HCT116 (cell line): ENCODE data around the gene C16orf78.

Experiments used
- CTCF ChIP-seq, 3 experiments: fragments of 200-600 bp in 1 of 3; sonication (generic) in 1 of 3; IDR thresholded peaks in 2 of 3; conservative IDR thresholded peaks in 1 of 3; 2 replicates each; pipeline ENCODE4 v1.5.1; 2012 to 2017; ENCODE audit warnings: low read depth in 2 of 3, low read length in 2 of 3, antibody characterized with exemption in 1 of 3, borderline replicate concordance in 1 of 3, control low read depth in 1 of 3, mild to moderate bottlenecking in 1 of 3, mixed read lengths in 1 of 3, mixed run types in 1 of 3, moderate library complexity in 1 of 3; ENCODE audit not compliant: insufficient read depth in 1 of 3
- EGR1 ChIP-seq: IDR thresholded peaks from 2 replicates; pipeline ENCODE4 v1.6.1; 2012; ENCODE audit warnings: low read depth
- EZH2 ChIP-seq: fragments of 200-600 bp; sonication (generic); IDR thresholded peaks from 2 replicates; pipeline ENCODE4 v1.6.1; 2017; ENCODE audit warnings: antibody characterized with exemption, mixed run types
- POLR2A ChIP-seq: IDR thresholded peaks from 2 replicates; pipeline ENCODE4 v1.7.0; 2011; ENCODE audit warnings: borderline replicate concordance; ENCODE audit not compliant: insufficient read depth, insufficient read length; ENCODE audit errors: extremely low read depth
- POLR2AphosphoS5 ChIP-seq: IDR thresholded peaks from 2 replicates; pipeline ENCODE4 v1.6.1; 2011; ENCODE audit warnings: mild to moderate bottlenecking, low read depth, low read length, moderate library complexity
- RAD21 ChIP-seq: IDR thresholded peaks from 2 replicates; pipeline ENCODE4 v1.6.1; 2012; ENCODE audit warnings: low read depth, mild to moderate bottlenecking
- SIN3A ChIP-seq: IDR thresholded peaks from 2 replicates; pipeline ENCODE4 v1.6.1; 2012; ENCODE audit warnings: low read depth
- TCF7L2 ChIP-seq: IDR thresholded peaks from 2 replicates; pipeline ENCODE4 v1.7.0; 2011; ENCODE audit warnings: borderline replicate concordance, inconsistent platforms; ENCODE audit not compliant: insufficient read depth, insufficient read length; ENCODE audit errors: extremely low read depth
- ZNF274 ChIP-seq: fragments of 200-500 bp; sonication (Bioruptor generic); IDR thresholded peaks from 2 replicates; pipeline ENCODE4 v1.6.1; 2014; ENCODE audit warnings: mild to moderate bottlenecking, low read depth, low read length, inconsistent platforms
- TF ChIP-seq, protein P1 (sequence below): IDR thresholded peaks from 2 replicates; pipeline ENCODE4 v1.6.1; 2012

DNA sequence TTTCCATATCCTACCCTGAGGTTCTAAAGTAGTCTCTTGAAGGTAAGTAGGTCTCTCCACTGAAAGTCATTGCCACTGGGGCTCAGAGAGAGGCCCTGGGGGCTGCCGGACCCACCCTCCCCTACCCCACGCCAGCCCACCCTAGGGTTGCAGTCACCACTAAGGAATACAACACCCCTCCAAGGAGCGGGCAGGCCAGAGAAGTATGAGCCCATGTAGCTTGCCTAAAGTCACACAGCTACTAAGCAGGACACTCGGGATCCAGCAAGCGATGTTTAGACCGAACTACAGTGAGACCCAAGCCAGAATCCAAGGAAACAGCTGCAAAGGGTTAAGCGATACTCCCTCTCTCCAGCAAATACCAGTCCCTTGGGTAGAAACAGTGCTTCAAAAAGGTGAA is 27.0 kb downstream of the C16orf78 start:
- TF ChIP-seq CTCF (IDR thresholded peaks at IDR 0.05 in 2 of 3, conservative IDR thresholded peaks at IDR 0.05 in 1 of 3; ENCODE audit: borderline replicate concordance in 1 of 3, insufficient read depth in 1 of 3, low read depth in 2 of 3, low read length in 2 of 3) (no peak), POLR2A (no peak), ZNF274 (no peak), EGR1 (no peak), SIN3A (no peak), TCF7L2 (no peak), POLR2AphosphoS5 (no peak), RAD21 (no peak), EZH2 (no peak)
- TF ChIP-seq, protein P1, sequence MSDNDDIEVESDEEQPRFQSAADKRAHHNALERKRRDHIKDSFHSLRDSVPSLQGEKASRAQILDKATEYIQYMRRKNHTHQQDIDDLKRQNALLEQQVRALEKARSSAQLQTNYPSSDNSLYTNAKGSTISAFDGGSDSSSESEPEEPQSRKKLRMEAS: no peak
